ENCODE results near the gene ADO.
"Not testable (repeated sequence)": the region's sequence is repeated elsewhere in the genome, so short reads cannot be mapped to it uniquely, and the experiment has no call there.

The ADO gene

DNA sequence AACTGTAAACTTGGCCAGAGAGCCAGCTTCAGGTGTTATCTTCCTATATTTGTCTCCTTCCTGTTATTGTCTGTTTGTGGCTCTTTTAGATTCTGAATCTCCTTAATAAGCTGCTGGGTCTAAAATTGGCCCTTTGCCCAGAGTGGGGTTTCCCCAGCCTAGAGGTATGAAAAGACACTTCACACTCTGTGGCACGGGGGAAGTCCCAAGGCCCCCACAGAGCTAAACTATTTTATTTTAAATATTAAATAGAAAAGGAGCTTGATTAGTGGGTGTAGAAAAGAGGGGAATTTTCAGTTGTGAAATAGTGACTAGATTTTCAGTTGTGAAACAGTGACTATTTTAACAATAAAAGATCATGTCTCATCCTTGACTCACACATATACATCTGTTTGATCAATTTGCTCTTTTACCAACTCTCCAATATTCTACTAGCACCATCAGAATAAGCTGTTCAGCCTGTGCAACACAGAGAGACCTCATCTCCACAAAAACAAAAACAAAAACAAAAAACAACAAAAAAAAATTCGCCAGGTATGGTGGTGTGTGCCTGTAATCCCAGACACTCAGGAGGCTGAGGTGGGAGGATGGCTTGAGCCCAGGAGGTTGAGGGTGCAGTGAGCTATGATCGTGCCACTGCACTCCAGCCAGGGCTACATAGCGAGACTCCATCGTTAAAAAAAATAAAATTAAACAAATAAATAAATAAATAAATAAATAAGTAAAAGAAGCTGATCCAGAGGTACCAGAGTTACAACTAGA lies 24.9 kb upstream of the ADO start:
- DNase-seq (ENCODE audit: extremely low read depth, low read depth), result no peak

GRCh38 chr10:62784537-62784936 lies 20.0 kb upstream of the ADO start:
- DNase-seq (ENCODE audit: extremely low read depth, low read depth), result not testable (repeated sequence)

More for the DNA sequence above, 24.9 kb upstream of the ADO start:
- no peak for TF ChIP-seq CTCF (IDR thresholded peaks at IDR 0.05; ENCODE audit: low read depth, low read length)

- not testable (repeated sequence) for DNase-seq (ENCODE audit: extremely low read depth, low read depth)
Measured at GRCh38 chr10:62788285-62788684, 16.2 kb upstream of the ADO start.

DNA sequence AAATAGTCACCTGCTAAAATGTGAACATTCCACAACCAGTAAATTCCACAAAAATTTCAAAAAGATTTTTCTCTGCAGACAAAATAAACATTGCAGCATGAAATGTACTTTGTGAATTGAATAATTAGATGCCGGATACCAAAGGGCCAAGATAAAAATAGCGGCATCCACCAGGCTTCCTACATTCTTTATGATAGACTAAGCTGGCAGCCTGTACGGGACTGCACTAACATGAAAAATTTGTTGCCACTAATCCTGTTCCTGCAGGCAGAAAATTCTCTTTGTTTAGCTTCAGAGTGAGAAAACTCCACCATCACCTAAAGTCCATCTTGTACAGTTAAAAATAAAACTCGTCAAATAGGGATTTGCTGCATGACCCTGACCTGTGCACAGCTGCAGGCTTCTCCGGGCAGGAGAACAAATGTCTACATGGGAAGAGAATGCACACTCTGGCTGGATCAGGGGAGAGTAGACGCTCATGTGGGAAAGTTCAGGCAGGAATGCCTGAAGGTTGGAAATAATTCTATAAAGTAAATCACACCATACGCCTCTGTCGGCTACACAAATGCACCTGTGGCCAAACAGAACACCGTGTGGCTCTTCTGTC lies 15.6 kb upstream of the ADO start:
- TF ChIP-seq CTCF (IDR thresholded peaks at IDR 0.05; ENCODE audit: low read depth, low read length), result no peak

DNA sequence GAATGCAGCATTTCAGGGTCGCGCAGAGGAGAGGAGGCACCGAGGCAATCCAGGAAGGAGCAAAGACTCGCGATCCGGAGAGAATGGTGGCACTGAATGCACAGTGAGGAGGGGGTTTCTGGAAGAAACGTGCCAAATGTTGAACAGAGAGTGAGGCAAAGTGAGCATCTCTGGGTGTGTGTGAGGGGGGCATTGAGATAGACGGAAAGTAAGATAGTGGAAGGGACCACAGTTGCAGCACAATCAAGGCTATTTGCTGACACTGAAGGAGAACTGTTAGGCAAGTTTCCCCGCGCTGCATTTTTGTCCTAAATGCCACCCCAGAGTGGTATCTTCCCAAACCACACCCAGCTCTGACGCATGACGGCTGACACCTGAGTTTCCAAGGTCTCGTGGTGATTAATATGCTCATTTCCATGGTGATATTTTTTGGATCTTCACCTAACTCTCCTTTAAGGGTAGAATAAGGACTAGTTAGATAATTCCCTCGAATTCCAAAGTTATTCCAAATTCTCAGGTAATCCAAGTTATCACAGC lies 14.4 kb upstream of the ADO start:
- DNase-seq (ENCODE audit: extremely low read depth, low read depth), result no peak
- TF ChIP-seq CTCF (IDR thresholded peaks at IDR 0.05; ENCODE audit: low read depth, low read length), result no peak

More for the DNA sequence above, 15.6 kb upstream of the ADO start:
- no peak for DNase-seq (ENCODE audit: extremely low read depth, low read depth)

GRCh38 chr10:62790571-62790970 lies 13.9 kb upstream of the ADO start:
- no peak for DNase-seq (ENCODE audit: extremely low read depth, low read depth)
- no peak for TF ChIP-seq CTCF (IDR thresholded peaks at IDR 0.05; ENCODE audit: low read depth, low read length)

DNA sequence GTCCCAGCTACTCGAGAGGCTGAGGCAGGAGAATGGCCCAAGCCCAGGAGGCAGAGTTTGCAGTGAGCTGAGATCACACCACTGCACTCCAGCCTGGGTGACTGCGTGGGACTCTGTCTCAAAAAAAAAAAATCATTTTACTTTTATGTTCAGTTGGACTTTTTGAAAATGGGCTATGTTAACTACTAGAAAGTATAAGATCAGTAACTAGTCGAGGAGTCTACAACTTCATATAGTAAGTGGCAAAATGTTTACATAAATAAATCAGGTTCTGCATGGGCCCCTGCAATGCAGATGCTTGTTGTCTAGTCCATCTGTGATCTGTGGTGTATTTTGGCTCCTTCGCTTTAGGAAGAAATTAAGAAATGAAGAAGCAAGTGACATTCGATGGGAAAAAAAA lies 12.3 kb upstream of the ADO start:
- DNase-seq (ENCODE audit: extremely low read depth, low read depth), result no peak
- no peak for TF ChIP-seq CTCF (IDR thresholded peaks at IDR 0.05; ENCODE audit: low read depth, low read length)

- no peak for TF ChIP-seq CTCF (IDR thresholded peaks at IDR 0.05; ENCODE audit: low read depth, low read length)
- no peak for DNase-seq (ENCODE audit: extremely low read depth, low read depth)
Measured at GRCh38 chr10:62794306-62794705, 10.2 kb upstream of the ADO start.

All from AG09319 (cell line).